ENCODE data around the gene SEMA4F. TPM values are rescaled to one million over a fixed set of nuclear protein-coding genes. Genes with fewer than 3 reads are reported as not detected.

Gene SEMA4F
- total and polyA plus RNA-seq, 9 donors, result 3.8 to 13.5 (median 6.9) TPM

DNA sequence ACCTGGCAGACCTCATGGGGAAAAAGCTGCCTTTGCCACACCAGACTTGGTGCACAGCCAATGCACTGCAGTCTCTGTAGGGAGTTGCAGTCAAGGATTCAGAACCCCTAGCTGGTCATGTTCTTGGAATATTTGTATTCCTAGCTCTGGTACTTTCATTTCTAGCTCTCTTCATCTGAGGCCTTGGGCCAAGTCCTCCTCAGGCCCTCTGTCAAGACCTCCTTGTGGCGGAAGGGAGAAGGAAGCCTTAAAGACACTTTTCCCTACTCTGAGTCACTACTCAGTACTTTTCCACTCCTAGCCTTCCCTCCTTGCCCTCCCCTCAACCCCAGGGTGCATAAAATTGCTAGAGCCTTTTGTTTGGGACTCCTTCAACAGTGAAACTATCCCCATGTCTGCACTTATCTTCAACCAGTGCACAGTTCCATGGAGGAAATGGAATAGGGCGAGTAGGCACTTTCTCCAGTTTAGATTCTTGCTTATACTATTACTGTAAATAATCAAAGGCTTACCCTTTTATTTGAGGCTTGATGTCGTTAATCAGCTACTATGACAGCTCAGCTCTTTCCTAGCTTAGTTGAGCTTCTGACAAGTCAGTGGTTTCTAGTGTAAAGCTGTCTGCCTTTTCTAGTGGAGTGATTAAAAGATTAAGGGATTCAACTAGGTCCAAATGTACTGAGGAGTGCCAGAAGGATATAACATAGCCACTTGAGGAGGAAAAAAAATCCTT is 21.7 kb upstream of the SEMA4F start:
- DNase-seq, result no peak
- no peaks in the 10 kb centered on the region for H3K9me3 ChIP-seq
- TF ChIP-seq, protein P1, sequence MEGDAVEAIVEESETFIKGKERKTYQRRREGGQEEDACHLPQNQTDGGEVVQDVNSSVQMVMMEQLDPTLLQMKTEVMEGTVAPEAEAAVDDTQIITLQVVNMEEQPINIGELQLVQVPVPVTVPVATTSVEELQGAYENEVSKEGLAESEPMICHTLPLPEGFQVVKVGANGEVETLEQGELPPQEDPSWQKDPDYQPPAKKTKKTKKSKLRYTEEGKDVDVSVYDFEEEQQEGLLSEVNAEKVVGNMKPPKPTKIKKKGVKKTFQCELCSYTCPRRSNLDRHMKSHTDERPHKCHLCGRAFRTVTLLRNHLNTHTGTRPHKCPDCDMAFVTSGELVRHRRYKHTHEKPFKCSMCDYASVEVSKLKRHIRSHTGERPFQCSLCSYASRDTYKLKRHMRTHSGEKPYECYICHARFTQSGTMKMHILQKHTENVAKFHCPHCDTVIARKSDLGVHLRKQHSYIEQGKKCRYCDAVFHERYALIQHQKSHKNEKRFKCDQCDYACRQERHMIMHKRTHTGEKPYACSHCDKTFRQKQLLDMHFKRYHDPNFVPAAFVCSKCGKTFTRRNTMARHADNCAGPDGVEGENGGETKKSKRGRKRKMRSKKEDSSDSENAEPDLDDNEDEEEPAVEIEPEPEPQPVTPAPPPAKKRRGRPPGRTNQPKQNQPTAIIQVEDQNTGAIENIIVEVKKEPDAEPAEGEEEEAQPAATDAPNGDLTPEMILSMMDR (IDR thresholded peaks at IDR 0.05), result no peak
- TF ChIP-seq EP300 (IDR thresholded peaks at IDR 0.05) (no peak), POLR2A (IDR thresholded peaks at IDR 0.05) (no peak)
- no peaks in the 10 kb centered on the region for H3K36me3 ChIP-seq
- no peak overlapping the region for H3K4me3 ChIP-seq
- intact Hi-C loops (cut with DNase I), result no loop called here
- H3K27ac ChIP-seq, result no peak overlapping the region
- peaks cover 3% of the 10 kb centered on the region for H3K27me3 ChIP-seq
- 86 to 89% (median 87%) methylated on average over 3 of the region's 3 CpGs for WGBS, 3 donors
- H3K4me1 ChIP-seq (ENCODE audit: insufficient read depth), result no peaks in the 10 kb centered on the region

DNA sequence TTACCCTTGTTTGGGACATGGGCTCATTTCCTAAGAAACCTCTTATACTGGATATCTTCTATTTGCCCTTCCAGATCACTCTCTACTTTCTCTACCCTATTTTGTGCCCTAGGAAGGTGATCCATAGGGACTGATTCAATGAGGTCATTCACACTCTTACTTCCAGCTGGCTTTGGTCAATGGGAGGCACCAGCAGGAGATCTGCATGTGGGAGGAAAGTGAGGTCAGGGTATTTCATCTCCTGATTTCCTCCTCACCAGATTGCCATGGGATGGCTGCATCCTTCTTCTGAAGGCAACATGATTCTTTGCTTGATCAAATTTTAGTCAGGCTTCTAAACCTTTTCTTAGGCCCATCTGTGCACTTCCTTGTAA is 21.1 kb upstream of the SEMA4F start:
- intact Hi-C loops (cut with DNase I), result no loop called here
- no peak overlapping the region for H3K27ac ChIP-seq
- peaks cover 3% of the 10 kb centered on the region for H3K27me3 ChIP-seq
- no peak overlapping the region for H3K4me3 ChIP-seq
- H3K9me3 ChIP-seq, result no peaks in the 10 kb centered on the region
- H3K4me1 ChIP-seq (ENCODE audit: insufficient read depth), result no peaks in the 10 kb centered on the region
- TF ChIP-seq, protein P1 (IDR thresholded peaks at IDR 0.05), result no peak
- no peak for TF ChIP-seq EP300 (IDR thresholded peaks at IDR 0.05)
- no peak for TF ChIP-seq POLR2A (IDR thresholded peaks at IDR 0.05)
- no peak for DNase-seq
- H3K36me3 ChIP-seq, result no peaks in the 10 kb centered on the region

DNA sequence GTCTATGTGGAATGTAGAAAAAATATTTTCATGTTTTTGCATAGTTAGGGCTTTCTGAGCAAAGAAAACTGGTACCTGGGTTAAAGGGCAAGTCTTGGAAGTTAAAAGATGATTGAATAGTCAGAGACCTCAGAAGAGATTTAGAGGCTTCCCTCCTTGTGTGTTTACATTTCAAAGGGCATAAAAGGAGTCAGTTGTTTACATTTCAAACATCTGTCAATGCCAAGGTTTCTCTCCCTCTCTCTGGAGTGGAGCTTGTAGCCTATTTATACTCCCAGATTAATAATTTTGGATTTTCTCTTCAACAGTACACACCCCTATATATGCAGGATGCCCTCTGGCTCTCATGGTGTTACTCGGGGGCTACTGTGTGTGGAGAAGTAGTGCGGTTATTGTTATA is 14.5 kb upstream of the SEMA4F start:
- intact Hi-C loops (cut with DNase I), result no loop called here
- Histone ChIP-seq H3K27ac (no peak overlapping the region), H3K27me3 (peaks cover 1% of the 10 kb centered on the region), H3K4me3 (no peak overlapping the region), H3K9me3 (no peaks in the 10 kb centered on the region), H3K4me1 (ENCODE audit: insufficient read depth) (no peaks in the 10 kb centered on the region), H3K36me3 (no peaks in the 10 kb centered on the region)
- WGBS, 3 donors, result 4 to 33% (median 9%) methylated on average over 2 of the region's 2 CpGs
- no peak for DNase-seq
- TF ChIP-seq EP300 (IDR thresholded peaks at IDR 0.05), result no peak
- TF ChIP-seq, protein P1 (IDR thresholded peaks at IDR 0.05), result no peak
- TF ChIP-seq POLR2A (IDR thresholded peaks at IDR 0.05), result no peak

DNA sequence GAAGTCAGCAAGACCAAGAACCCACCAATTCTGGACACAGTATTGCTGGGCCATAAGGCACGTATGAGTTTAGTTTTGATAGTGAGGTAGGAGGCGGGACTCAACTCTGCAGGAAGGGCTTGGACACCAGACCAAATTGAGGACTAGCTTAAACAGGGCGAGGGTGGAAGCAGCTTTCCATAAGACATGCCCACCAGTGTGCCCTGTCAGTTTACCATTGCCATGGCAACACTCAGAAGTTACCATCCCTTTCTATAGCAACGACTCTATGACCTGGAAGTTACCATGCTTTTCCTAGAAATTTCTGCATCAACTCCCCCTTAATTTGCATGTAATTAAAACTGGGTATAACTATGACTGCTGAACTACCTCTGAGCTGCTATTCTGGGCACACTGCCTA is 8.7 kb upstream of the SEMA4F start:
- TF ChIP-seq, protein P1 (IDR thresholded peaks at IDR 0.05), result no peak
- no peak for TF ChIP-seq EP300 (IDR thresholded peaks at IDR 0.05)
- no peak for TF ChIP-seq POLR2A (IDR thresholded peaks at IDR 0.05)
- Histone ChIP-seq H3K9me3 (no peaks in the 10 kb centered on the region), H3K4me3 (no peak overlapping the region), H3K27ac (no peak overlapping the region), H3K27me3 (no peaks in the 10 kb centered on the region), H3K4me1 (ENCODE audit: insufficient read depth) (no peaks in the 10 kb centered on the region), H3K36me3 (no peaks in the 10 kb centered on the region)
- intact Hi-C loops (cut with DNase I), result no loop called here
- no peak for DNase-seq
- whole genome bisulfite sequencing, 3 donors, result 69 to 76% (median 74%) methylated on average over 4 of the region's 4 CpGs

Measured in ovary (tissue), 9 donors.